Gastroesophageal sphincter (tissue), 4 donors: ENCODE results near the gene GCK. TPM values are rescaled to one million over a fixed set of nuclear protein-coding genes. Genes with fewer than 3 reads are reported as not detected.

Experiments used
- ATAC-seq: fragments of 150-250 bp; one replicate; pipeline ENCODE4 v1.9.1; 2016; ENCODE audit warnings: mild to moderate bottlenecking, moderate library complexity
- H3K27ac ChIP-seq, 4 donors: fragments of 200-600 bp; sonication (generic) in 3 of 4; 1 replicate in 3 of 4; 2 replicates in 1 of 4; pipeline ENCODE4 v1.5.1; 2016 to 2019
- H3K27me3 ChIP-seq: fragments of 200-600 bp; sonication (generic); one replicate; pipeline ENCODE4 v1.5.1; 2019
- H3K36me3 ChIP-seq, 2 donors: fragments of 200-600 bp; sonication (generic); one replicate each; pipeline ENCODE4 v1.5.1; 2019; ENCODE audit warnings: control low read depth in 1 of 2
- H3K4me1 ChIP-seq, 3 donors: fragments of 200-600 bp; sonication (generic); 1 replicate in 2 of 3; 2 replicates in 1 of 3; pipeline ENCODE4 v1.5.1; 2016 to 2019; ENCODE audit warnings: control low read depth in 2 of 3
- H3K4me3 ChIP-seq, 2 donors: fragments of 200-600 bp; sonication (generic); one replicate each; pipeline ENCODE4 v1.5.1; 2019; ENCODE audit warnings: mild to moderate bottlenecking in 1 of 2, moderate library complexity in 1 of 2
- H3K9me3 ChIP-seq, 3 donors: fragments of 200-600 bp; sonication (generic); one replicate each; pipeline ENCODE4 v1.5.1; 2017 to 2019; ENCODE audit warnings: control low read depth in 2 of 3
- CTCF ChIP-seq, 4 experiments: fragments of 200-600 bp in 2 of 4; fragments of 450-650 bp in 2 of 4; sonication (generic) in 1 of 4; IDR thresholded peaks; one replicate each; pipeline ENCODE4 v1.5.1; 2017 to 2019; ENCODE audit warnings: antibody characterized with exemption in 4 of 4, mild to moderate bottlenecking in 2 of 4, moderate library complexity in 2 of 4
- EP300 ChIP-seq: sonication (generic); formaldehyde crosslinking; IDR thresholded peaks from one replicate; pipeline ENCODE4 v1.6.1; 2017; ENCODE audit warnings: antibody characterized with exemption, mild to moderate bottlenecking
- POLR2A ChIP-seq, 2 donors: fragments of 450-650 bp; IDR thresholded peaks; one replicate each; pipeline ENCODE4 v1.6.1; 2017; ENCODE audit warnings: antibody characterized with exemption in 2 of 2, mild to moderate bottlenecking in 2 of 2, moderate library complexity in 1 of 2
- POLR2AphosphoS5 ChIP-seq: sonication (generic); formaldehyde crosslinking; IDR thresholded peaks from one replicate; pipeline ENCODE4 v1.6.1; 2017; ENCODE audit warnings: antibody characterized with exemption
- WGBS, 2 donors: methylation state at CpG; one replicate each; pipeline ENCODE4 v1.1.5; 2018; ENCODE audit warnings: low coverage in 1 of 2; 5-methylcytosine and 5-hydroxymethylcytosine counted together
- total RNA-seq, 4 donors: library from RNA; depleted of rRNA; stranded (reverse); fragments of >200 nt; gene quantifications; one replicate each; pipeline ENCODE4 v1.1.0, GENCODE V29; 2016

Gene GCK
- total RNA-seq, 4 donors from 2014 or later, result 0.31 to 4.2 (median 0.54) TPM; not detected in 1

- Histone ChIP-seq H3K27ac (no peak overlapping the region), H3K4me3 (no peak overlapping the region), H3K36me3 (no peaks in the 10 kb centered on the region), H3K27me3 (no peaks in the 10 kb centered on the region), H3K4me1 (no peaks in the 10 kb centered on the region), H3K9me3 (no peaks in the 10 kb centered on the region)
- no peak for TF ChIP-seq EP300
- no peak for TF ChIP-seq POLR2AphosphoS5
- no peak for TF ChIP-seq POLR2A (IDR thresholded peaks at IDR 0.05)
- TF ChIP-seq CTCF (IDR thresholded peaks at IDR 0.05), result no peak
- ATAC-seq, result no peak
- WGBS, 2 donors, result no CpG with 5 or more reads among the region's 9 CpGs
These were observed 37.3 kb downstream of the GCK start for GRCh38 chr7:44151956-44152355.

- H3K36me3 ChIP-seq, result no peaks in the 10 kb centered on the region
- no peak for ATAC-seq
- WGBS, 2 donors, result 78% methylated on average over 5 of the region's 16 CpGs; no CpG with 5 or more reads in 1 of the 2 donors
These were observed 38.0 kb downstream of the GCK start for GRCh38 chr7:44150966-44151941.

GRCh38 chr7:44150466-44150832 lies 38.8 kb downstream of the GCK start:
- TF ChIP-seq POLR2A (IDR thresholded peaks at IDR 0.05) (no peak), POLR2AphosphoS5 (no peak), EP300 (no peak), CTCF (IDR thresholded peaks at IDR 0.05) (no peak)
- ATAC-seq, result no peak
- Histone ChIP-seq H3K36me3 (no peaks in the 10 kb centered on the region), H3K9me3 (no peaks in the 10 kb centered on the region), H3K4me1 (peaks cover 0 to 15% (median 9%) of the 10 kb centered on the region in 3 donors), H3K27me3 (peaks cover 11% of the 10 kb centered on the region), H3K27ac (no peak overlapping the region), H3K4me3 (no peak overlapping the region)
- WGBS, 2 donors, result 67 to 80% methylated on average over 1 to 2 of the region's 5 CpGs

More at GRCh38 chr7:44150966-44151941, 38.0 kb downstream of the GCK start:
- no peak for TF ChIP-seq POLR2A (IDR thresholded peaks at IDR 0.05)
- no peak for TF ChIP-seq POLR2AphosphoS5
- no peak for TF ChIP-seq EP300
- TF ChIP-seq CTCF (IDR thresholded peaks at IDR 0.05), result no peak
- no peak overlapping the region for H3K27ac ChIP-seq
- H3K9me3 ChIP-seq, result no peaks in the 10 kb centered on the region
- H3K4me3 ChIP-seq, result no peak overlapping the region
- H3K4me1 ChIP-seq, result peaks cover 0 to 7% (median 4%) of the 10 kb centered on the region in 3 donors
- peaks cover 3% of the 10 kb centered on the region for H3K27me3 ChIP-seq

- WGBS, 2 donors, result 33% methylated on average over 4 of the region's 18 CpGs; no CpG with 5 or more reads in 1 of the 2 donors
- no peaks in the 10 kb centered on the region for H3K36me3 ChIP-seq
- H3K9me3 ChIP-seq, result no peaks in the 10 kb centered on the region
- no peak overlapping the region for H3K27ac ChIP-seq
- H3K4me3 ChIP-seq, result no peak overlapping the region
- no peak for ATAC-seq
- TF ChIP-seq POLR2A (IDR thresholded peaks at IDR 0.05), result no peak
- no peak for TF ChIP-seq POLR2AphosphoS5
- TF ChIP-seq EP300, result no peak
- no peak for TF ChIP-seq CTCF (IDR thresholded peaks at IDR 0.05)
- peaks cover 0 to 20% (median 14%) of the 10 kb centered on the region in 3 donors for H3K4me1 ChIP-seq
- peaks cover 16% of the 10 kb centered on the region for H3K27me3 ChIP-seq
These were observed 39.4 kb downstream of the GCK start for GRCh38 chr7:44149571-44150465.
